HEK293 (cell line): ENCODE measurements around the gene SLC25A41.

Experiments used
- CTCF ChIA-PET: fragments of 350-600 bp; formaldehyde crosslinking; extraction: SDS; loops from one replicate; lab custom pipeline; 2021; ENCODE audit warnings: antibody characterized with exemption; lab: Yijun Ruan, JAX
- POLR2A ChIA-PET: fragments of 300-600 bp; formaldehyde crosslinking; extraction: SDS; loops from one replicate; lab custom pipeline; 2020; ENCODE audit warnings: antibody characterized with exemption, inconsistent platforms; lab: Yijun Ruan, JAX
- H3K27ac ChIP-seq: fragments of 200-500 bp; sonication (Bioruptor generic); 2 replicates; pipeline ENCODE4 v1.5.1; 2014; ENCODE audit warnings: low read depth, low read length, control low read depth, inconsistent platforms; ENCODE audit errors: extremely low read depth
- H3K36me3 ChIP-seq, 2 experiments: fragments of 200-500 bp in 1 of 2; sonication (Bioruptor generic) in 1 of 2; 1 replicate in 1 of 2; 2 replicates in 1 of 2; pipeline ENCODE4 v1.5.1; 2014 to 2017; ENCODE audit warnings: inconsistent platforms in 2 of 2, low read length in 2 of 2; ENCODE audit not compliant: control insufficient read depth in 2 of 2, insufficient read depth in 1 of 2
- H3K4me1 ChIP-seq: fragments of 200-500 bp; sonication (Bioruptor generic); 2 replicates; pipeline ENCODE4 v1.5.1; 2014; ENCODE audit warnings: mild to moderate bottlenecking, low read length, inconsistent platforms; ENCODE audit not compliant: control insufficient read depth, insufficient read depth
- H3K4me3 ChIP-seq: 2 replicates; pipeline ENCODE4 v1.5.1; 2011; ENCODE audit warnings: low read depth, mild to moderate bottlenecking, control low read depth, low read length, moderate library complexity
- H3K9me3 ChIP-seq: fragments of 200-500 bp; sonication (Bioruptor generic); 2 replicates; pipeline ENCODE4 v1.5.1; 2014; ENCODE audit warnings: low read depth, low read length, inconsistent platforms; ENCODE audit not compliant: control insufficient read depth, insufficient read depth
- KLF1 ChIP-seq: fragments of 450-650 bp; formaldehyde crosslinking; IDR thresholded peaks from 2 replicates; pipeline ENCODE4 v1.5.1; 2016; ENCODE audit warnings: missing biosample characterization, missing genetic modification characterization
- PRDM4 ChIP-seq: fragments of 450-650 bp; formaldehyde crosslinking; IDR thresholded peaks from 2 replicates; pipeline ENCODE4 v1.5.1; 2017; ENCODE audit warnings: missing biosample characterization, missing genetic modification characterization
- ZNF112 ChIP-seq: fragments of 450-650 bp; formaldehyde crosslinking; IDR thresholded peaks from 2 replicates; pipeline ENCODE4 v1.5.0; 2017; ENCODE audit warnings: missing biosample characterization, missing genetic modification characterization
- ZNF121 ChIP-seq: fragments of 450-650 bp; formaldehyde crosslinking; IDR thresholded peaks from 2 replicates; pipeline ENCODE4 v1.5.1; 2016; ENCODE audit warnings: missing biosample characterization, missing genetic modification characterization
- ZNF157 ChIP-seq: fragments of 450-650 bp; formaldehyde crosslinking; IDR thresholded peaks from 2 replicates; pipeline ENCODE4 v1.5.1; 2016; ENCODE audit warnings: missing biosample characterization, missing genetic modification characterization
- ZNF426 ChIP-seq: fragments of 450-650 bp; formaldehyde crosslinking; IDR thresholded peaks from 2 replicates; pipeline ENCODE4 v1.5.1; 2017; ENCODE audit warnings: missing biosample characterization, missing genetic modification characterization, mild to moderate bottlenecking, inconsistent platforms, moderate library complexity
- ZNF529 ChIP-seq: fragments of 450-650 bp; formaldehyde crosslinking; IDR thresholded peaks from 2 replicates; pipeline ENCODE4 v1.5.1; 2017; ENCODE audit warnings: missing genetic modification characterization, missing biosample characterization; ENCODE audit not compliant: insufficient replicate concordance
- ZNF530 ChIP-seq: fragments of 450-650 bp; formaldehyde crosslinking; IDR thresholded peaks from 2 replicates; pipeline ENCODE4 v1.5.1; 2016; ENCODE audit warnings: low read depth, missing biosample characterization, missing genetic modification characterization
- ZNF548 ChIP-seq: fragments of 450-650 bp; formaldehyde crosslinking; IDR thresholded peaks from 2 replicates; pipeline ENCODE4 v1.5.1; 2016; ENCODE audit warnings: missing biosample characterization, missing genetic modification characterization
- ZNF580 ChIP-seq: fragments of 450-650 bp; formaldehyde crosslinking; IDR thresholded peaks from 2 replicates; pipeline ENCODE4 v1.5.1; 2016; ENCODE audit warnings: missing biosample characterization, missing genetic modification characterization
- ZNF600 ChIP-seq: fragments of 450-650 bp; formaldehyde crosslinking; IDR thresholded peaks from 2 replicates; pipeline ENCODE4 v1.5.1; 2016; ENCODE audit warnings: missing biosample characterization, missing genetic modification characterization
- ZNF626 ChIP-seq: fragments of 450-650 bp; sonication (Bioruptor Pico); formaldehyde crosslinking; IDR thresholded peaks from 2 replicates; pipeline ENCODE4 v1.5.1; 2018; ENCODE audit warnings: missing biosample characterization, missing genetic modification characterization, inconsistent platforms
- ZNF76 ChIP-seq: fragments of 450-650 bp; formaldehyde crosslinking; IDR thresholded peaks from 2 replicates; pipeline ENCODE4; 2016; ENCODE audit warnings: low read depth, missing biosample characterization, missing genetic modification characterization, borderline replicate concordance
- ZNF791 ChIP-seq: fragments of 450-650 bp; formaldehyde crosslinking; IDR thresholded peaks from 2 replicates; pipeline ENCODE4 v1.5.1; 2016; ENCODE audit warnings: missing biosample characterization, missing genetic modification characterization
- TF ChIP-seq, protein P1 (sequence below): fragments of 450-650 bp; formaldehyde crosslinking; IDR thresholded peaks from 2 replicates; pipeline ENCODE4 v1.5.1; 2016; ENCODE audit warnings: missing biosample characterization, missing genetic modification characterization
- TF ChIP-seq, protein P2 (sequence below): fragments of 450-650 bp; formaldehyde crosslinking; IDR thresholded peaks from 2 replicates; pipeline ENCODE4 v1.5.1; 2016; ENCODE audit warnings: missing biosample characterization, missing genetic modification characterization
- TF ChIP-seq, protein P3 (sequence below): fragments of 450-650 bp; formaldehyde crosslinking; IDR thresholded peaks from 2 replicates; pipeline ENCODE4 v1.5.1; 2017; ENCODE audit warnings: missing biosample characterization, missing genetic modification characterization

The SLC25A41 gene

GRCh38 chr19:6453951-6454565 is 20.5 kb upstream of the SLC25A41 start:
- peaks cover 0 to 65% of the 10 kb centered on the region in 2 experiments; a peak in 2 of 3 replicates for H3K36me3 ChIP-seq
- H3K4me1 ChIP-seq = no peaks in the 10 kb centered on the region
- TF ChIP-seq ZNF548 (tag by site-specific recombination) (no peak), ZNF157 (tag by site-specific recombination) (peak; percentile 50; the same call in 1 of the 2 replicates)
- H3K27ac ChIP-seq = no peak overlapping the region
- CTCF ChIA-PET = interaction anchor here (0.6 kb wide), 1 partner anchor 67 kb away, joined by 3 read pairs; no protein-coding TSS in a partner anchor
- POLR2A ChIA-PET = no interaction called here
- no peak overlapping the region for H3K4me3 ChIP-seq
- no peaks in the 10 kb centered on the region for H3K9me3 ChIP-seq

GRCh38 chr19:6452899-6453298 is 19.3 kb upstream of the SLC25A41 start:
- ChIA-PET CTCF (interaction anchor here (0.6 kb wide), 2 partner anchors 42 to 126 kb away, joined by 3 read pairs; no protein-coding TSS in a partner anchor), POLR2A (no interaction called here)
- no peak overlapping the region for H3K4me3 ChIP-seq
- no peaks in the 10 kb centered on the region for H3K9me3 ChIP-seq
- H3K27ac ChIP-seq = no peak overlapping the region
- H3K36me3 ChIP-seq = peaks cover 0 to 65% of the 10 kb centered on the region in 2 experiments; a peak in 2 of 3 replicates
- no peaks in the 10 kb centered on the region for H3K4me1 ChIP-seq
- TF ChIP-seq ZNF121 (0 out of 2 replicates have a peak, but pooled peaks have one; percentile 27), ZNF580 (0 out of 2 replicates have a peak, but pooled peaks have one; percentile 20), KLF1 (no peak)
- TF ChIP-seq, protein P1, sequence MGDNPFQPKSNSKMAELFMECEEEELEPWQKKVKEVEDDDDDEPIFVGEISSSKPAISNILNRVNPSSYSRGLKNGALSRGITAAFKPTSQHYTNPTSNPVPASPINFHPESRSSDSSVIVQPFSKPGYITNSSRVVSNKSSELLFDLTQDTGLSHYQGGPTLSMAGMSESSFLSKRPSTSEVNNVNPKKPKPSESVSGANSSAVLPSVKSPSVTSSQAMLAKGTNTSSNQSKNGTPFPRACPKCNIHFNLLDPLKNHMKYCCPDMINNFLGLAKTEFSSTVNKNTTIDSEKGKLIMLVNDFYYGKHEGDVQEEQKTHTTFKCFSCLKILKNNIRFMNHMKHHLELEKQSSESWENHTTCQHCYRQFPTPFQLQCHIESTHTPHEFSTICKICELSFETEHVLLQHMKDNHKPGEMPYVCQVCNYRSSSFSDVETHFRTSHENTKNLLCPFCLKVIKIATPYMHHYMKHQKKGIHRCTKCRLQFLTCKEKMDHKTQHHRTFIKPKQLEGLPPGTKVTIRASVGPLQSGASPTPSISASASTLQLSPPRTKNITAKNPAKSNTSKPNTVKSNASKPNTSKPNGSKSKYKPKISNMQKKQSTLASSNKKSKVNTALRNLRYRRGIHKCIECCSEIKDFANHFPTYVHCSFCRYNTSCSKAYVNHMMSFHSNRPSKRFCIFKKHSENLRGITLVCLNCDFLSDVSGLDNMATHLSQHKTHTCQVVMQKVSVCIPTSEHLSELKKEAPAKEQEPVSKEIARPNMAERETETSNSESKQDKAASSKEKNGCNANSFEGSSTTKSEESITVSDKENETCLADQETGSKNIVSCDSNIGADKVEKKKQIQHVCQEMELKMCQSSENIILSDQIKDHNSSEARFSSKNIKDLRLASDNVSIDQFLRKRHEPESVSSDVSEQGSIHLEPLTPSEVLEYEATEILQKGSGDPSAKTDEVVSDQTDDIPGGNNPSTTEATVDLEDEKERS = peak; percentile 80; the same call in 1 of the 2 replicates

- peaks cover 0 to 62% of the 10 kb centered on the region in 2 experiments; a peak in 2 of 3 replicates for H3K36me3 ChIP-seq
- H3K4me3 ChIP-seq = no peak overlapping the region
- no peak for TF ChIP-seq PRDM4 (tag by site-specific recombination)
- TF ChIP-seq ZNF112 (tag by site-specific recombination) = no peak
- TF ChIP-seq ZNF530 (tag by site-specific recombination) = no peak
- TF ChIP-seq ZNF600 = no peak
- no peak for TF ChIP-seq ZNF426 (tag by site-specific recombination)
- TF ChIP-seq ZNF76 (tag by site-specific recombination) = no peak
- TF ChIP-seq, protein P2, sequence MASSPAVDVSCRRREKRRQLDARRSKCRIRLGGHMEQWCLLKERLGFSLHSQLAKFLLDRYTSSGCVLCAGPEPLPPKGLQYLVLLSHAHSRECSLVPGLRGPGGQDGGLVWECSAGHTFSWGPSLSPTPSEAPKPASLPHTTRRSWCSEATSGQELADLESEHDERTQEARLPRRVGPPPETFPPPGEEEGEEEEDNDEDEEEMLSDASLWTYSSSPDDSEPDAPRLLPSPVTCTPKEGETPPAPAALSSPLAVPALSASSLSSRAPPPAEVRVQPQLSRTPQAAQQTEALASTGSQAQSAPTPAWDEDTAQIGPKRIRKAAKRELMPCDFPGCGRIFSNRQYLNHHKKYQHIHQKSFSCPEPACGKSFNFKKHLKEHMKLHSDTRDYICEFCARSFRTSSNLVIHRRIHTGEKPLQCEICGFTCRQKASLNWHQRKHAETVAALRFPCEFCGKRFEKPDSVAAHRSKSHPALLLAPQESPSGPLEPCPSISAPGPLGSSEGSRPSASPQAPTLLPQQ (tag by site-specific recombination) = no peak
- TF ChIP-seq ZNF626 = no peak
- TF ChIP-seq, protein P3, sequence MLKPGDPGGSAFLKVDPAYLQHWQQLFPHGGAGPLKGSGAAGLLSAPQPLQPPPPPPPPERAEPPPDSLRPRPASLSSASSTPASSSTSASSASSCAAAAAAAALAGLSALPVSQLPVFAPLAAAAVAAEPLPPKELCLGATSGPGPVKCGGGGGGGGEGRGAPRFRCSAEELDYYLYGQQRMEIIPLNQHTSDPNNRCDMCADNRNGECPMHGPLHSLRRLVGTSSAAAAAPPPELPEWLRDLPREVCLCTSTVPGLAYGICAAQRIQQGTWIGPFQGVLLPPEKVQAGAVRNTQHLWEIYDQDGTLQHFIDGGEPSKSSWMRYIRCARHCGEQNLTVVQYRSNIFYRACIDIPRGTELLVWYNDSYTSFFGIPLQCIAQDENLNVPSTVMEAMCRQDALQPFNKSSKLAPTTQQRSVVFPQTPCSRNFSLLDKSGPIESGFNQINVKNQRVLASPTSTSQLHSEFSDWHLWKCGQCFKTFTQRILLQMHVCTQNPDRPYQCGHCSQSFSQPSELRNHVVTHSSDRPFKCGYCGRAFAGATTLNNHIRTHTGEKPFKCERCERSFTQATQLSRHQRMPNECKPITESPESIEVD (tag by site-specific recombination) = no peak
- TF ChIP-seq ZNF791 = no peak
- TF ChIP-seq ZNF529 (tag by site-specific recombination) = no peak
- H3K4me1 ChIP-seq = no peaks in the 10 kb centered on the region
- ChIA-PET POLR2A (interaction anchor here (0.6 kb wide), 1 partner anchor 201 kb away, joined by 3 read pairs; no protein-coding TSS in a partner anchor), CTCF (no interaction called here)
- H3K9me3 ChIP-seq = no peaks in the 10 kb centered on the region
- H3K27ac ChIP-seq = no peak overlapping the region
Observed at GRCh38 chr19:6452223-6452614, 18.7 kb upstream of the SLC25A41 start.
